GM21367 (cell line): Measurements from ENCODE around the gene ADAMTSL5.
"Not testable (repeated sequence)": the region's sequence is repeated elsewhere in the genome, so short reads cannot be mapped to it uniquely, and the experiment has no call there.

ENCODE experiments used
- ATAC-seq: cut with Tn5 transposase; IDR thresholded peaks from one replicate; pipeline ENCODE4 v1.9.1; 2021; ENCODE audit not compliant: unreplicated experiment

Gene ADAMTSL5

GRCh38 chr19:1530856-1531255 is 18.0 kb upstream of the ADAMTSL5 start:
- ATAC-seq, result not testable (repeated sequence)

GRCh38 chr19:1529430-1529816 is 16.6 kb upstream of the ADAMTSL5 start:
- ATAC-seq, result no peak

- ATAC-seq, result no peak
Observed at GRCh38 chr19:1528596-1529429, 16.0 kb upstream of the ADAMTSL5 start.

- no peak for ATAC-seq
Observed at GRCh38 chr19:1527650-1528309, 15.0 kb upstream of the ADAMTSL5 start.

GRCh38 chr19:1526979-1527649 is 14.3 kb upstream of the ADAMTSL5 start:
- no peak for ATAC-seq

GRCh38 chr19:1526066-1526778 is 13.4 kb upstream of the ADAMTSL5 start:
- no peak for ATAC-seq

- ATAC-seq, result no peak
Observed at GRCh38 chr19:1525343-1525742, 12.5 kb upstream of the ADAMTSL5 start.

GRCh38 chr19:1524972-1525325 is 12.1 kb upstream of the ADAMTSL5 start:
- ATAC-seq, result no peak

- ATAC-seq, result no peak
Observed at GRCh38 chr19:1524287-1524971, 11.6 kb upstream of the ADAMTSL5 start.

- no peak for ATAC-seq
Observed at GRCh38 chr19:1523412-1524286, 10.8 kb upstream of the ADAMTSL5 start, which contains the start of gene PLK5. Gene PLK5, plus strand, starts transcription at chr19:1524077. Its CDS starts 2,920 bp downstream, at chr19:1526997.

GRCh38 chr19:1522838-1523237 is 10.0 kb upstream of the ADAMTSL5 start:
- ATAC-seq, result no peak

- ATAC-seq, result no peak
Observed at GRCh38 chr19:1522061-1522460, 9.2 kb upstream of the ADAMTSL5 start.

- no peak for ATAC-seq
Observed at GRCh38 chr19:1521636-1522035, 8.8 kb upstream of the ADAMTSL5 start.

- ATAC-seq, result no peak
Observed at GRCh38 chr19:1520203-1520780, 7.5 kb upstream of the ADAMTSL5 start.

- ATAC-seq, result not testable (repeated sequence)
Observed at GRCh38 chr19:1519802-1520201, 7.0 kb upstream of the ADAMTSL5 start.

- ATAC-seq, result no peak
Observed at GRCh38 chr19:1518471-1518870, 5.7 kb upstream of the ADAMTSL5 start.

GRCh38 chr19:1516395-1516753 is 3.6 kb upstream of the ADAMTSL5 start:
- no peak for ATAC-seq

GRCh38 chr19:1514986-1515721 is 2.3 kb upstream of the ADAMTSL5 start:
- no peak for ATAC-seq

GRCh38 chr19:1514295-1514661 is 1.5 kb upstream of the ADAMTSL5 start:
- no peak for ATAC-seq
